Left hindlimb (tissue), 1 donor: Measurements from ENCODE around the gene BLOC1S3.

Source experiments
- DNase-seq: peaks from one replicate; pipeline ENCODE4 v3.0.0-alpha.2; 2018

The BLOC1S3 gene, protein sequence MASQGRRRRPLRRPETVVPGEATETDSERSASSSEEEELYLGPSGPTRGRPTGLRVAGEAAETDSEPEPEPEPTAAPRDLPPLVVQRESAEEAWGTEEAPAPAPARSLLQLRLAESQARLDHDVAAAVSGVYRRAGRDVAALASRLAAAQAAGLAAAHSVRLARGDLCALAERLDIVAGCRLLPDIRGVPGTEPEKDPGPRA

DNA sequence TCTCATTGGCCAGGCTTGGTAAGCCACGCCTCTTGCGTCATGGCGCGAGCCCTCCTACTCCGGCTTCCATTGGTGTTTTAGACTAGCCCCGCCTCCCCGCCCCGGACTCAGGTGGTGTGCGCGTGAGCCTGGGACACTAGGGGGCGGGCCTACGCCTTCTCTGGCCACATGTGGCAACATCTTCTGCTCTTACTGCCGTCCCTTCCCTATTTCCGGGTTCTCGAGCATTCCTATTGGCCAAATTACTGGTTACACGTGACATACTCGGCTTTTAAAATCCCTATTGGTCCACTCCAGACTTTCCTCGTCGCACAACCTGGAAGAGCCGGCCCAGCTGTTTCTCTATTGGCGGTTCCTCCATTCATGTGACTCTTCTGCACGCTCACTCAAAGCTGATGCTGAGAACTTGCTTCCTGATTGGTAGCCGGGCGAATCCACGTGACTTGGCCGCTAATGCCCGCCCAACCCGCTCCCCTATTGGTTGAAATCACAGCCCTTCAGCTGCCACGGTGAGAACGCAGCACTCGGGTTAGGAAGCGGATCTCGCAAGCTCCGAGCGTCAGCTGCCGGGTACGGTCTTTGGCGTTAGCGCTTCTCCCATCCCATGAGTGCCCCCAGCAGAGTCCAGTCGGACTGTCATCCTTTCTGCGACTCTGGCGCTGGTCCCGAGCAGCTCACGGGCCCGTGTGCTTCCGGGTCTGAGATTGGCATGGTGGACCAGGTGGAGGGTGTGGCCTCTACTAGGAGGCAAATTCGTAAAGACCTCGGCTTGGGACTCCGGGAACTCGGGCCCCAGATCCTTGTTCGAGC is at the start of gene BLOC1S3:
Gene BLOC1S3, plus strand, starts transcription at position 523 of the 810 bp plus-strand sequence. CDS start 513 bp downstream, outside the sequence.
- peak; percentile 100 for DNase-seq

DNA sequence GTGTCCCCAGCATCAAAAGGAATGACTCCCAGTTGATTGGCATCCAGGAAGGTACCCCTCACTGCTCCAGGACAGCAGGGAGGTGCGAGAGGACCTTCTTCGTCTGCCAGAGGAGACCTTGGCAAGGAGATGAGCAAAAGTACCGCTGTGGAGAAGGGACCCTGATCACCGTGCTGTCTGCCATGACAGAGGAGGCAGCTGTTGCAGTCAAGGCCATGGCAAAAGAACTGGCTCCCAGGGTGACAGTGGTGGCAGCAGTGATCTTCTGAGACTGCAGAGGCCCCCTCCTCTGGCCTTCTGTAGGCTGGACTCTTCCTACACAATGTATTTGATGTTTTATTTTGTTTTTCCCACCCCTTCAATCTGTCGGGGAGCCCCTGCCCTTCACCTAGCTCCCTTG is 49.8 kb upstream of the BLOC1S3 start:
- no peak for DNase-seq

DNA sequence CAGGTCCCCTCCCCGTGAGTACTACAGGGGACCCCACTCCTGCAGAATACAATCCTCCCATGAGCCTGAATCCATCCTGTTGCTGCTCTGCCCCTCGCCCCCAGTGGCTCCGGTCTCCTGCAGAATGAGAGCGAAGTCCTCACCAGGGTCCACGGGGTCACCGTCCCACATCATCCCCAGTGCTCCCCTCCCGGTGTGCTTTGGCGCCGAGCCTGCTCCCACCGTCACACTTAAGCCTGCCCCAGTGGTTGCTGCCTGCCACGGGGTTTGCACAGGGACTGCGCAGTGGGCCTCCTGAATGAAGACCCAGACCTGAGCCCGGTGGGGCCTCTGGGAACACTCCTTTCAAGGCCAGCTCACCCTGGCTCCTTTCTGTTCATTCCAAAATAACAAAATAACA is 48.3 kb upstream of the BLOC1S3 start:
- no peak for DNase-seq

DNA sequence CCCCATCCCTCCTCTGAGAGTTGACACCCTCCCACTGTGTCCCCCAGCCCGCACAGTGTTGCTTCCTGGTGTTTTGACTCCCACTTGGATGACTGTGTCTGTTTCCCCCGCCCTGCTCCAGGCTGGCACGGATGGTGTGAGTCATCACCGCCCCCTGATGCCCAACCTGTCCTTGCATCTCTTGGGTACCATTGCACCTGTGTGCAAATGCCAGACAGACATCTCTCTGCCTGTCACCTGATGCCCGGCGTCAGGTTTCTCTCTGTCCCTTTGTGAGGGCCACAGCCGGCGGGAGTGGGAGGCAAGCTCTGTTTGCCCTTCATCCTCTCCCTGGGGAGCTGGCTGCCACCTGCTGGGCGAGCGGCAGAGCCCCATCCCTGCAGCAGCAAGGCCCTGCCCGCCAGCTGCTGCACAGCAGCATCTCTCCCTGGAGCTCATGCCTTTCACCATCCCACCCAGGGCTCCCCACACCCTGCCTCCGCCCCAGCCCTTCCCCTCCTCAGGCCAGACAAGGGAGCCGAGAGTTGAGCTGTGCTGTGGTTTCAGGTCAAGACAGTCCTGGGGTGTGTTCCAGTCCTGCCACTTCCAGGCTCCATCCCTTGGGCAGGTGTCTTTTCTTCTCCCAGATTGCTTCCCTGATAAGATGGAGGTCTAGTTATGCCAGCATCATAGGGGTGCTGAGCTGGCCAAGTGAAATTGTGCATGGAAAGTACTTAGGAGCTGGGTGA is 47.5 kb upstream of the BLOC1S3 start:
- no peak for DNase-seq

DNA sequence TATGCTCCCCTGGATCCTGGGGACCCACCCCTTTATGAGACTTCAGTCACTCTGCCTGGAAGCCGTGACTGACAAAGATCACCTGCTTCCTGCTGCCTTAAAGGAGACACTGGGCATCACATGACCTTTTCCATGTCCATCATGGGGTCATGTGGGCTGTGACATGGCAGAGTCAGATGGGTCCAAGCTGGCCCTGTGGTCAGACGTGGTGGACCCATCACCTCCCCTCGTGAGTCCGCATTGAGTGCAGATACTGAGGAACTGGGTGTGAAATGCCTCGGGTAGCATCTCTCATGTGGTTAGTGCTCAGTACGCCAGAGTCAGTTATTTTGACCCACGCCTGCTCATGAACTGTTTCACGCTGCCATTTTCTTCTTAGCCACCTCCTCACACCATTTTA is 44.9 kb upstream of the BLOC1S3 start:
- DNase-seq = no peak

DNA sequence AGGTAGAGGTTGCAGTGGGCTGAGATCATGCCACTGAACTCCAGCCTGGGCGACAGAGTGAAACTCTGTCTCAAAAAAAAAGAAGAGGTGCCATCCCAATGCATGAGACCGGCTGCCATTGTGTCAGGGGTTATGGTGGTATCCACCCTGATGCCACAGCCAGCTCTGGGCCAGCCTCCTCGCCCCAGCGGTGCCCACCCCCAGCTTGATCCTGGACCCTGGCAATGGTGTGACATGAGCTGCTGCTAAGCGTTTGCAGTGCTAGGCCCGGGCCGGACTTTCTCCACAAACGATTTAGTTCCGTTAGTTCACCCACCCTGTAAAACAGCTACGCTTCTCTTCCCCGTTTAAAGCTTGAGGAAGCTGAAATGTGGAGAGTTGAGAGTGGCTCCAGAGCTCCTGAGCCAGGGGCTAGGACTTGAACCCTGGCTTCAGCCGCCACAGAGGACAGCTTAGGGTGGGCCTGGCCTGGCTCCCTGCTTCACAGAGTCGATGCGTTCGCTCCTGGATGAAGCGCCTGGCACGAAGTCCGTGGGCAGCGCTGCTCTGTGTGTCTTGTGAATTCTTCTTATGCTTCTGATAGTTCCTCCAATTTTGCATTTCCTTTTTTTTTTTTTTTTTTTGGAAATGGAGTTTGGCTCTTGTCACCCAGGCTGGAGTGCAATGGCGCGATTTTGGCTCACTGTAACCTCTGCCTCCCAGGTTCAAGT is 43.3 kb upstream of the BLOC1S3 start:
- no peak for DNase-seq

DNA sequence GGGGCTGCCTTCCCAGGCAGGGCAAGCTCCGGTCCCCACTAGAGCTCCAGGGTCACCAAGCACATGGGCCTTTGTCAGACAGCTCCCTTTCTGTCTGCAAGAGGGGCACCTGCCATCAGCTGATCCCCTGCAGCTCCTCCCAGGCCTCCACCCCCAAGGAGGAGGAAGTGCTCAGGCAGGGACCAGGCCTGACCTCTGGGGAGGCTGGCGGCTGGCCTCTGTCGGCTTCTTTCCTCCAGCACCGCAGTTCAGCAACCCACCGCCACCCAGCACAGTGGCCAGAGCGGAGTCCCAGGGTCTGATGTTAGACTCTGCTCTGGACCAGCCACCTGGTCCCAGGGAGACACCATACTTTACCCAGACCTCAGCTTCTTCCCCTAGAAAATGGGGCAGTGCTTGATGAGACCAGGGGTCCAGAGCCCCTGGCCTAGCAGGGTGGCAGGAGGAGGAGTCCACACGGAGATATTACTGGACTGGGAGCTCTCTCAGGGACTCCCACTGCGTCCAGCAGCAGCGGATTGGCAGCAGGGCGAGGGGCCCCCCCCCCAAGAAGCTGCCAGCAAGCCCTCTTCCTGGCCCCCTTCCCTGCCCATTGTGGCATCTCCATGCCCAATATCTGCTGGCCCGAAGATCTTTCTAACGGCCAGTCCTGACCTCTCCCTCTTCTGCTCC is 41.9 kb upstream of the BLOC1S3 start:
- no peak for DNase-seq

DNA sequence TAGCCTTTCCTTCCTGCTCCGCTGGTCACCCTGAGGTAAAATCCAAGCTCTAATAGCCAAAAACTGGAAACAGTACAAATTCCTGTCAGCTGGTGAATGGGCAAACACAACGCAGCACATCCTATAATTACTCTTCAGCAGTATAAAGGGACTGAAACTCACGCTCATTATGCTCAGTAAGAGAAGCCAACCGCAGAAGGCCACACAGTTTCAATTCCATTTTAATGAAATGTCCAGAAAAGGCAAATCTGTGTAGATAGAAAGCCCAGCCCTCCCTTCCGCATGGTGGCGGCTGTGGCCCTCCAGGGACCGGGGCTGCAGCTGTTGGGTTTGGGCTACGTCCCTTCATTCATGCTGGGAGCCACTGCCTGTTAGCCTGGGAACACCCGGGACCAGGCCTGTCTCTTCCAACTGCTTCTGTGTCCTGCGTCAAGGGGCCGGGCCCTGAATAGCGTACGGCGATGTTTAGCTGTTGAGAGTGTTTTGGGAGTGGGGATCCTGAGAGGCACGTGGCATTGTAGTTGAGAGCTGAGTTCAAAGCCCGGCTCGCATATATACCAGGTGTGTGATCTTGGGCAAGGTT is 41.3 kb upstream of the BLOC1S3 start:
- peak; percentile 73 for DNase-seq

DNA sequence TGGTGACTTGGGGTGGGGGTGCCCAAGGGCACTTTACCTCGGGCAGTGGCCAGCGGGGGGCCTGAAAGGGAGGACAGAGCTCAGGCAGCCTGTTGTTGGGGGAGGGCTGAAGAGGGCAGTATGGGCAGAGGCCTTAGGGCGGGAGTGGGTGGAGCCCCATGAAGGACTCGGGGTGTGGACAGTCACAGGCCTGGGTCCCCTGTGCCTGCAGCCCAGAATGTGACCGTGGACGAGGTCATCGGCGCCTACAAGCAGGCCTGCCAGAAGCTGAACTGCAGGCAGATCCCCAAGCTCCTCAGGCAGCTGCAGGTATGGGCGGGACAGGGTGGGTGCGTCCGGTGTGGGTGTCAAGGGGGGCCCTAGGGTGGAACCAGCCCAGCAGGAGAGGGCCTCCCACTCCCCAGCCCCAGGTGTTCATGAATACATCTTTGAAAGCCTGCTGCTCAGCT is 40.3 kb upstream of the BLOC1S3 start:
- no peak for DNase-seq

DNA sequence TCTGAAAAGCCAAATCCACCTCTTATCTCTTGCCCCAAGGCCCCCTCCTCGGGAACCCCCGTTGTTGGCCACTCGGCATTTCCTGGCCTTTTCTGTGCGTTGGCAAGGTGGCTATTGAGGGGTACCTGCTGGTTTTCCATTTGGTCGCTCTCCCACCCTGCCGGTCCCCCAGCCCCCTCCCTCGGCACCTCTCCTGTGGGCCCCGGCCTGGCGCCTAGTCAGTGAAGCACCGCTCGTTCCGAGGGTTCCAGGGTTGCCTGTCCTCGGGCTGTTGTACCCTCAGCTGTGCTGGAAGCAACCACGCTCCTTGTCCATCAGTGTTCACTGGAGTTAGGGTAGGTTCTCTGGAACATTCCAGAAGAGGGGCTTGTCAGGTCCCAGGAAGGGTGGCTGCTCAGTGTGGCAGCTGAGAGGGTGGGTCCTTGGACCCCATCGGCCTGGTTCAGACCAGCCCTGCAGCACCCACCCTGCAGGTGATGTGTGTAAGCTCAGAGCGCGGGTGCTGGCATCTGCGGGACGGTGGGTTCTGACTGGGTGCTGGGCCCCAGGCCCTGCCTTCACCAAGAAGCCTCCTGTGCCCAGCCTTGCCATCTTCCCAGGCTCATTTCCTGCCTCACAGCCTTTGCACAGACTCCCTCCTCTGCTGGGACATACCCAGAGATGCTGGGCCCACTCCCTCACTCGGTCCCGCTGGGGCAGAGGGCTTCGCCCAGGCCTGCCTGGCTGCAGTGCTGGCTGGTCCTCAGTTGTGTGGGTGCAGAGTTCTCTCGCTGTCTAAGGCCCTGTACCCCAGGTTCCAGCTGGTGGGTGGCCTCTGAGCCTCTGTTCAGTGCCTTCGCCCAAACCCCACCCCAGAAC is 39.1 kb upstream of the BLOC1S3 start:
- DNase-seq = no peak

DNA sequence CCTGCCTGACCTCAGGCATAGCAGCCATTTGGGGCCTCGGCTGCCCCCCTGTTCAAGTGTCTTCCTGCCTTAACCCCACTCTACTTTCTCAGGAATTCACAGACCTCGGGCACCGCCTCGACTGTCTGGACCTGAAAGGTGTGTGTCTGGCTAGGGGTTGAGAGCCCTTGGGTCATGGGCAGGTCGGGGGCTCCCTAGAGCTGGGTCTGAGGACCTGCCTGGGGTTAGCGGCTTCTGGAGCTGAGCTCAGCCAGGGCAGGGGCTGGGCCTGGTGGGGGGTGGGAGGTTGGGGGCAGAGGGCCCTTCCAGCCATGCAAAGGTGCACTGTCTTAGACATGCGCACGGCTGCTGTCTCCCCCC is 38.5 kb upstream of the BLOC1S3 start:
- DNase-seq = no peak

DNA sequence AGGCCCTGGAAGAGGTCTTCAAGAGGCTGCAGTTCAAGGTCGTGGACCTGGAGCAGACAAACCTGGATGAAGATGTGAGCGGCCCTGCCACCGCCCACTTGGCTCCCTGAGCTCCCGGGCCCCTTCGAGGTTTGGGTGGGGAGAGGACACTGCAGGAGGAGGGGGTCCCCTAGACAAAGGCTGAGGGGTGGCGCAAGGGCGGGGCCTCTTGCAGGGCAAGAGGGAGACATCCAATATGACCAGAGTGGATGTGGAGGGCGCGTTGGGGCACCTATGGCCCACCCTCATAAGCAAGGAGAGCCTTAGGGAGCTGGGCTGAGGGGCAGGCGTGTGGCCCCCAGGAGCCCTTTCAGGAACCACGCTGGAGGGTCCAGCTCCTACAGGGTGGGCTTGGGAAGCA is 38.1 kb upstream of the BLOC1S3 start:
- DNase-seq = no peak

DNA sequence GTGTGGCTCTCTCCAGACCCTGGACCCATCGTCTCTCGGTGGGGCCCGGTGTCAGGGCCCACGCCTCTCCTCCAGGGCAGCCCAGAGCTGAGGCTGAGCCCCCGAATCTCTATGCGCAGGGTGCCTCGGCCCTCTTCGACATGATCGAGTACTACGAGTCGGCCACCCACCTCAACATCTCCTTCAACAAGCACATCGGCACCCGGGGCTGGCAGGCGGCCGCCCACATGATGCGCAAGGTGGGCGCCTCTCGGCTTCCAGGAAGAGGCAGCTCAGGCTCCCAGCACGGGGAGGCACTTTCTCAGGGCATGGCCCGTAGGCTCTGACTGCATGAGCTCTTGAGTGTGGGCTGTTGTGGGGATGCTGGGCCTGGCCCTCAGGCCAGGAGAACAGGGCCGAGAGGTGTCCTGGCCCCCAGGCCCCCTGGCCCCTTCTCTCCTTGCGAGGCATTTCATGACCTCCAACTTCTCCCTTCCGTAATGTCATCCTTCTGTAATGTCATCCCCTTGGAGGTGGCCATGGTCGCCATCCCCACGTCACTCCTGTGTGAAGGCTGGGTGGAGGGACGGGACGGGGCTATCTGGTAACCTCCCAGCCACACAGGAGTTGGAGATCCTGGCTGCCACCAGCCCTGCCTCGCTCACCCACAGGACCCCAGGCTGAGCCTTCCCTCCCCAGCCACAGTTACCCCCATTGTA is 37.2 kb upstream of the BLOC1S3 start:
- DNase-seq = no peak

DNA sequence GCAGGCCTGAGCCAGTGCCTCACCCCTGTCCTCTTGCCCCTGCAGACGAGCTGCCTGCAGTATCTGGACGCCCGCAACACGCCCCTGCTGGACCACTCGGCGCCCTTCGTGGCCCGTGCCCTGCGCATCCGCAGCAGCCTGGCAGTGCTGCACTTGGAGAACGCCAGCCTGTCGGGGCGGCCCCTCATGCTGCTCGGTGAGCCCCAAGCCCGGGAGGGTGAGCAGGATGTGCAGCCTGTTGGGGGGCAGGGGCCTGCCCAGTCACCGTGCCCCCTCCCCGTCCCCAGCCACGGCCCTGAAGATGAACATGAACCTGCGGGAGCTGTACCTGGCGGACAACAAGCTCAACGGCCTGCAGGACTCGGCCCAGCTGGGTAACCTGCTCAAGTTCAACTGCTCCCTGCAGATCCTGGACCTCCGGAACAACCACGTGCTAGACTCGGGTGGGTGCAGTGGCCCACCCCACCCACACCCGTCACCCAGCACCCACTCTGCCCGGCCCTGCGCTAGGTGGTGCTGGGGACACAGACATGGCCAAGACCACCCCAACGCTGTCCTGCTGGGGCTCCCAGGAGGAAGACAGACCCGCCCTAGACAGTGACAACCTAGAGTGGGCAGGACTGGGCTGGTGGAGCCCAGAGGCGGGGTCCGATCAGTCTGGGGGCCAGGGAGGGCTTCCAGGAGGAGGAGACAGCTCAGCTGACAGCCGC is 36.4 kb upstream of the BLOC1S3 start:
- no peak for DNase-seq

DNA sequence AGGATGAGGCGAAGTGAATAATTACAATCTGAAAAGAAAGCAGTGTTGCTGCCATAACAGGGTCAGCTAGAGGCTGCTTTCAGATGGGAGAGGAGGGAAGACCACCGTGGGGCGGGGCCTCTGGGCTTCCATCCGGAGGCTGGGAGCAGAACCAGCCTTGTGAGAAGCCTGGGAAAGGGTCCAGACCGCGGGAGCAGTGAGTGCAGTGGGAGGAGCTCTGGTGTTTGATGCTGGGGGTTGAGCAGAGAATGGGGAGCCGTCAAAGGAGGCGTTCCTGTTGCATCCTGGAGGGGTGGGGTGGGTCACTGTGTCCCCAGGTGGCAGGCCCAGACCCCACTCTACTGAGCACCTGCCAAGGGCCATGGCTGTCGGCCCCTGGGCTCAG is 35.9 kb upstream of the BLOC1S3 start:
- no peak for DNase-seq

DNA sequence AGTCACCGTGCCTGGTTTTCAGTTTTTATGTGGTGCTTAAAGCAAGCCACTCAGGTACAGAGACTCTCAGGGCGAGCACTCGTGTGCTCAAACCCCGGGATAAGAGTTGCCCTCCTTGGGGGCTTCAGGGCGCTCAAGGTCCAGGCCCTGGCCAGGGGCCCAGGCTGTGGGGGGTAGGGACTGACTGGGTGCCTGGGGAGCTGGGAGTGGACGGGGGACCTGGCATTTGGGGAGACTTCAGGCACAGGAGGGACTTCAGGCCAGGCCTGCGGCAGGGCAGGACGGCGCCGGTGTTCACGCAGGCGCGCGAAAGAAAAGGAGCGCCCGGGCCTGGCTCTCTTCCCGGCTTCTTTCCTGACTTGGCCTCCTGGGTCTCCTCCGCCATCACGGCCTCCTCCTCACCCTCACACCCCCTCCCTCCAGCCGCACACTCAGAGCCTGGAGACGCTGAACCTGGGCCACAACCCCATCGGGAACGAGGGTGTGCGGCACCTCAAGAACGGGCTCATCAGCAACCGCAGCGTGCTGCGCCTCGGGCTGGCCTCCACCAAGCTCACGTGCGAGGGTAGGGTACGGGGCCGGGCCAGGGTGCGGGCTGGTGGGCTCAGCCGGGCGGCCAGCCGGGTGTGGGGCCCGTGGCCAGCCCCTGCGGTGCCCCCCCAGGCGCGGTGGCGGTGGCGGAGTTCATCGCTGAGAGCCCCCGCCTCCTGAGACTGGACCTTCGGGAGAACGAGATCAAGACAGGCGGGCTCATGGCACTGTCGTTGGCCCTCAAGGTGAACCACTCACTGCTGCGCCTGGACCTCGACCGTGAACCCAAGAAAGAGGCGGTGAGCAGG is 33.9 kb upstream of the BLOC1S3 start:
- DNase-seq = no peak

DNA sequence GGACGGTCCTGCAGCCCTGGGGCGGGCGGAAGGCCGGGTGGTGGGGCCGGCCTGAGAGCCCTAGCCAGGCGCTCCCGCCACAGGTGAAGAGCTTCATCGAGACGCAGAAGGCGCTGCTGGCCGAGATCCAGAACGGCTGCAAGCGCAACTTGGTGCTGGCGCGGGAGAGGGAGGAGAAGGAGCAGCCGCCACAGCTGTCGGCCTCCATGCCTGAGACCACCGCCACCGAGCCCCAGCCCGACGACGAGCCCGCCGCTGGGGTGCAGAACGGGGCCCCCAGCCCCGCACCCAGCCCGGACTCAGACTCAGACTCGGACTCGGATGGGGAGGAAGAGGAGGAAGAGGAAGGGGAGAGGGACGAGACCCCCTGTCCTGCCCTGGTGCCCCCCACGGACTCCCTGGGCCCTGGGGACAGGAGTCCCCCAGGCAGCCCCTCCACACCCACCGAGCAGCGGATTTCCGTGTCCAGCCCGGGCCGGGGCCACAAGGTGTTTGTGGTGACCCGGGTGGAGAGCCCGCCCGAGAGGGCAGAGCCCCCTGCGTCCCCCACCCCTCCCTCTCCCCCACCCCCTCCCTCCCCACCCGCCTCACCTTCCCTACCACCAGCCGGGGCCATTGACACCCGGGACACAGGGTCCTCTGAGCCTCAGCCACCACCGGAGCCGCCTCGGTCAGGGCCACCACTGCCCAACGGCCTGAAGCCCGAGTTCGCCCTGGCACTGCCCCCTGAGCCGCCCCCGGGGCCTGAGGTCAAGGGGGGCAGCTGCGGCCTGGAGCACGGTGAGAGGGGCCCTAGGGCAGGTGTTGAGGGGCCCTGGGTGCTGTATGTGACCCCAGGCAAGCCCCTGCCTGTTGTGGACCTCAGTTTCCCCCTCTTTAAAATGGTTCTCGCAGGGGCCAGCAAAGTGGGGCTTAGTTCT is 33.1 kb upstream of the BLOC1S3 start:
- DNase-seq = no peak

DNA sequence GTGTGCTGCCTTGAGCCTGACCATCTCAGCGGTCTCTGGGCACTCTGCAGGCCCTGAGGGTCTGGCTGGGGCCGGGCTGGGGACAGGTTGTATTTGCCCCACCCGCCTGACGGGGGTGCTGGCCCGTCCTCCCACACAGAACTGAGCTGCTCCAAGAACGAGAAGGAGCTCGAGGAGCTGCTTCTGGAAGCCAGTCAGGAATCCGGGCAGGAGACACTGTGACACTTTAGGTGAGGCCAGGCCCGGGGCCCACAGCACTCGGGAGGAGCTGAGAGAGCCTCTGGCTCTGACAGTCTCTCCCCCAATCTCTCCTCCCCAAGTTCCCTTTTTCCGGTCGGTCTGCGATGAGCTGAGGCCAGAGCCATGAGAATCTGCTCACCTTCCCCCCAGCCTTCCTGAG is 32.3 kb upstream of the BLOC1S3 start:
- no peak for DNase-seq
